Hepatocyte (in vitro differentiated cells): ENCODE data around the gene IL17B. TPM values are rescaled to one million over a fixed set of nuclear protein-coding genes. Genes with fewer than 3 reads are reported as not detected.

Experiments used
- DNase-seq: peaks from one replicate; pipeline ENCODE4 v3.0.0-alpha.2; 2016; ENCODE audit warnings: low spot score
- H2AFZ ChIP-seq: fragments of 200-600 bp; sonication (generic); 2 replicates; pipeline ENCODE4 v1.6.0; 2016; ENCODE audit warnings: antibody characterized with exemption, mild to moderate bottlenecking
- H3K27ac ChIP-seq: fragments of 200-600 bp; sonication (generic); 2 replicates; pipeline ENCODE4 v1.5.1; 2016; ENCODE audit warnings: mild to moderate bottlenecking
- H3K27me3 ChIP-seq: fragments of 200-600 bp; sonication (generic); 2 replicates; pipeline ENCODE4 v1.6.1; 2016
- H3K36me3 ChIP-seq: fragments of 200-600 bp; sonication (generic); replicated peaks from 2 replicates; pipeline ENCODE4 v1.5.1; 2016; ENCODE audit warnings: low read depth; ENCODE audit not compliant: insufficient read depth
- H3K4me1 ChIP-seq: fragments of 200-600 bp; sonication (generic); 2 replicates; pipeline ENCODE4 v1.5.1; 2016; ENCODE audit warnings: mild to moderate bottlenecking, moderate library complexity; ENCODE audit not compliant: insufficient read depth
- H3K4me2 ChIP-seq: fragments of 200-600 bp; sonication (generic); 2 replicates; pipeline ENCODE4 v1.6.0; 2016
- H3K4me3 ChIP-seq: fragments of 200-600 bp; sonication (generic); 2 replicates; pipeline ENCODE4 v1.5.1; 2016; ENCODE audit warnings: mild to moderate bottlenecking
- H3K79me2 ChIP-seq: fragments of 200-600 bp; sonication (generic); 2 replicates; pipeline ENCODE4 v1.6.0; 2017; ENCODE audit warnings: mild to moderate bottlenecking
- H3K9me2 ChIP-seq: fragments of 200-600 bp; sonication (generic); replicated peaks from 2 replicates; pipeline ENCODE4 v1.6.0; 2017; ENCODE audit warnings: mild to moderate bottlenecking; ENCODE audit not compliant: insufficient read depth
- H3K9me3 ChIP-seq: fragments of 200-600 bp; sonication (generic); 2 replicates; pipeline ENCODE4 v1.5.1; 2016; ENCODE audit warnings: low read depth, mild to moderate bottlenecking
- H4K20me1 ChIP-seq: fragments of 200-600 bp; sonication (generic); 2 replicates; pipeline ENCODE4 v1.6.0; 2016; ENCODE audit warnings: mild to moderate bottlenecking; ENCODE audit not compliant: insufficient read depth, poor library complexity, severe bottlenecking
- CTCF ChIP-seq: fragments of 200-600 bp; sonication (generic); IDR thresholded peaks from 2 replicates; pipeline ENCODE4 v1.5.1; 2016; ENCODE audit warnings: antibody characterized with exemption, mild to moderate bottlenecking; ENCODE audit not compliant: poor library complexity
- EZH2 ChIP-seq: fragments of 200-600 bp; sonication (generic); IDR thresholded peaks from 2 replicates; pipeline ENCODE4 v1.6.1; 2016; ENCODE audit warnings: antibody characterized with exemption, mild to moderate bottlenecking, borderline replicate concordance
- EZH2phosphoT487 ChIP-seq: fragments of 200-600 bp; sonication (generic); IDR thresholded peaks from one replicate; pipeline ENCODE4 v1.6.1; 2018; ENCODE audit warnings: antibody characterized with exemption, mild to moderate bottlenecking, low read depth, moderate library complexity; ENCODE audit not compliant: unreplicated experiment, severe bottlenecking
- WGBS: methylation state at CpG from one replicate; pipeline ENCODE4 v1.1.6; 2016; ENCODE audit warnings: low lambda C conversion rate; ENCODE audit errors: missing lambda C conversion rate; 5-methylcytosine and 5-hydroxymethylcytosine counted together
- polyA plus RNA-seq: library from polyadenylated mRNA; unstranded; fragments of >200 nt; fragmentation: Nextera tagmentation; extraction: Ambion mirVana; gene quantifications from 2 replicates; pipeline ENCODE4 v1.2.1, GENCODE V29; 2016
- total RNA-seq: library from RNA; depleted of rRNA; stranded (reverse); fragments of >200 nt; gene quantifications from 2 replicates; pipeline ENCODE4 v1.2.3, GENCODE V29; 2014

The IL17B gene
- total and polyA plus RNA-seq, 2 experiments from 2014 or later: not detected

- Histone ChIP-seq H3K4me2 (no peak overlapping the region), H3K36me3 (no peaks in the 10 kb centered on the region), H3K9me3 (no peaks in the 10 kb centered on the region), H2AFZ (no peak overlapping the region), H3K9me2 (no peaks in the 10 kb centered on the region), H3K27ac (no peak overlapping the region), H3K4me1 (peaks cover 3% of the 10 kb centered on the region), H4K20me1 (no peaks in the 10 kb centered on the region), H3K79me2 (peaks cover 10% of the 10 kb centered on the region), H3K4me3 (no peak overlapping the region), H3K27me3 (no peaks in the 10 kb centered on the region)
- DNase-seq: no peak
- WGBS: 96% methylated on average over 2 of the region's 2 CpGs
- TF ChIP-seq EZH2 (no peak), CTCF (no peak), EZH2phosphoT487 (no peak)
Measured at GRCh38 chr5:149353911-149354310, 25.2 kb downstream of the IL17B start.

- TF ChIP-seq EZH2phosphoT487 (no peak), EZH2 (no peak), CTCF (no peak)
- Histone ChIP-seq H3K27ac (no peak overlapping the region), H3K36me3 (no peaks in the 10 kb centered on the region), H3K4me1 (no peaks in the 10 kb centered on the region), H3K4me2 (no peak overlapping the region), H3K4me3 (no peak overlapping the region), H3K9me3 (no peaks in the 10 kb centered on the region), H4K20me1 (no peaks in the 10 kb centered on the region), H3K79me2 (peaks cover 28% of the 10 kb centered on the region), H3K27me3 (no peaks in the 10 kb centered on the region), H3K9me2 (no peaks in the 10 kb centered on the region), H2AFZ (no peak overlapping the region)
- DNase-seq: no peak
- 99% methylated on average over 4 of the region's 4 CpGs for WGBS
Measured at GRCh38 chr5:149352169-149352568, 26.9 kb downstream of the IL17B start.

GRCh38 chr5:149349382-149349781 lies 29.7 kb downstream of the IL17B start:
- Histone ChIP-seq H3K27ac (no peak overlapping the region), H3K9me2 (no peaks in the 10 kb centered on the region), H3K79me2 (peaks cover 42% of the 10 kb centered on the region), H3K4me2 (no peak overlapping the region), H3K4me3 (no peak overlapping the region), H3K4me1 (peaks cover 2% of the 10 kb centered on the region), H4K20me1 (no peaks in the 10 kb centered on the region), H2AFZ (no peak overlapping the region), H3K9me3 (no peaks in the 10 kb centered on the region), H3K36me3 (no peaks in the 10 kb centered on the region), H3K27me3 (no peaks in the 10 kb centered on the region)
- TF ChIP-seq EZH2phosphoT487 (no peak), EZH2 (no peak), CTCF (no peak)
- DNase-seq: no peak
- 96% methylated on average over 4 of the region's 4 CpGs for WGBS

GRCh38 chr5:149348518-149348917 lies 30.6 kb downstream of the IL17B start:
- Histone ChIP-seq H3K4me3 (no peak overlapping the region), H3K27ac (no peak overlapping the region), H2AFZ (no peak overlapping the region), H4K20me1 (no peaks in the 10 kb centered on the region), H3K79me2 (peaks cover 45% of the 10 kb centered on the region), H3K36me3 (no peaks in the 10 kb centered on the region), H3K9me3 (no peaks in the 10 kb centered on the region), H3K27me3 (no peaks in the 10 kb centered on the region), H3K4me1 (peaks cover 6% of the 10 kb centered on the region), H3K9me2 (no peaks in the 10 kb centered on the region), H3K4me2 (no peak overlapping the region)
- 88% methylated on average over 1 of the region's 1 CpG for whole genome bisulfite sequencing
- DNase-seq: no peak
- TF ChIP-seq EZH2phosphoT487 (no peak), EZH2 (no peak), CTCF (no peak)
